ENCODE data around the gene CALD1.

The CALD1 gene

DNA sequence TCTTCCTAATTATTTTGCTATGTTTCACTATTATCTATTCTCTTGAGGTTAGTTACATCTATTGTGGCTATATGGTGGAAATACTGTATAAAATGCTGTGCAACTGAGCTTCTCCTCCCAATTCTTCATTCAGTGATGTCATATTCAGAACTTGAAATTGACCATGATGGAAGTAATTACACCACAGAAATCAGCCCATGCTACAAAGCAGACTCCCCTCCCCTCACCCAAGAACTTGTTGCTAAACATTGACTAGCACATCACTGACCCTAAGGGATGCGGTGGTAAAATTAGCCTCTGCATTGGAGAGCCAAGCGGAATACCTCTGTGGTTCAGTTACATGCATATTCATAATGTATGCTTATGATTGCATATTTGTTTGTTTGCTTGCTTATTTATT, 8.8 kb downstream of the CALD1 start:
- DNase-seq, result no peak

DNA sequence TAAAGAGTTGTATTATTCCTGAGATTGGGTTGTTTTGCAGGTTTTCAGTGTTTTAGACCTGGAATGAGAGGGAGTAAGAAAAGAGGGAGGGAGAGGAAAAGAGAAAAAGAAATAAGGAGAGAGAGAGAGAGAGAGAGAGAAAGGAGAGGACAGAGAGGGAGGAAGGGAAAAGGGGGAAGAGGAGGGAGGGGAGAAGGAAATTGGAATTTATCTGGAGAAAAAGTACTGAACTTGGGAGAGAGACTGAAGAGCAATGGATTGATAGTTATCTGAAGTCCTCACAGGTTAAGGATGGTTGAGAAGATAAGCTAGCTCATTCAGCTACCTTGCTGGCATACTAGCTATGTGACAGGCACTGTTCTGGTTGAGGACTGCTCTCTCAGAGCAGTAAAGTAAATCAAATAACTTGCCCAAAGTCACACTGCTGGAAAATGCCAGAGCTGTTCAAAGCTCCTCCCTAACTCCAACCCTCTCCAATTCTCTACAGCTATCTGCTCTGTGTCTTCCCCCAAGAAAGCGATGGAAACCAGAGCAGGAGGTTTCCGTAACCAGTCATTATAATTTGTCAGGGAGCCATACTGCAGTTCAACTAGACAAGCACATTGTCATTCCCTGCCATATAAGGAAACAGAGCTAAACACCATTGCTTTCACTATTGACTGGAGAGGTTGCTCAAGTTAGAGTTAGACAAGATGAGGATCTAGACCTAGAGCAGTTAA, 10.7 kb downstream of the CALD1 start:
- peak; percentile 21 for DNase-seq

DNA sequence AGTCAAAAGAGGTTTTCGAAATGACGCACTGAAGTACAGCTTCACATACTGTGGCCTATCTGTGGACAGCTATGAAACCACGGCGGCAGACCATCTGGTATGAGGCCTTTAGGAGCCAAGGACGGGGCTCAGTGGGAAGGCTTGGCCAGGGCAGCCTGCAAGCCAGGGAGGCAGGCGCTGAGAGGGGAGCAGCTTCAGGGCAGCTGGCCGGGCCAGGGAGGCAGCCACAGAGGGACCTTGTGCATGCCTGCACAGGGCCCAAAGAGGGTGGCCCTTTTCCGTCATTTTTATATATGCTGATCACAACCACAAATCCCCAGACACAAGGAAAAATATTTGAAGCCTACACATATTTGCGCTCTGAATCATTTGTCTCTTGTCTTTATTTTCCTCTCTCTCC, 13.5 kb downstream of the CALD1 start:
- DNase-seq, result no peak

DNA sequence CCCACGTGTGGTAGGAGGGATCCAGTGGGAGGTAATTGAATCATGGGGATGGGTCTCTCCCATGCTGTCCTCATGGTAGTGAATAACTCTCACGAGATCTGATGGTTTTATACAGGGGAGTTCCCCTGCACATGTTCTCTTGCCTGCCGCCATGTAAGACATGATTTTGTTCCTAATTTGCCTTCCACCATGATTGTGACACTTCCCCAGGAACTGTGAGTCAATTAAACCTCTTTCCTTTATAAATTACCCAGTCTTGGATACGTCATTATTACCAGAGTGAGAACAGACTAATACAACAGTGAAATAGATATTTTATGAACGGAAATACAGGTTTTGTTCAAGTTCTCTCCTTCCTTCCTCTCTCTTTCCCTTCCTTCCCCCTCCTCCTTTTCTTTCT, 15.8 kb downstream of the CALD1 start:
- DNase-seq, result no peak

DNA sequence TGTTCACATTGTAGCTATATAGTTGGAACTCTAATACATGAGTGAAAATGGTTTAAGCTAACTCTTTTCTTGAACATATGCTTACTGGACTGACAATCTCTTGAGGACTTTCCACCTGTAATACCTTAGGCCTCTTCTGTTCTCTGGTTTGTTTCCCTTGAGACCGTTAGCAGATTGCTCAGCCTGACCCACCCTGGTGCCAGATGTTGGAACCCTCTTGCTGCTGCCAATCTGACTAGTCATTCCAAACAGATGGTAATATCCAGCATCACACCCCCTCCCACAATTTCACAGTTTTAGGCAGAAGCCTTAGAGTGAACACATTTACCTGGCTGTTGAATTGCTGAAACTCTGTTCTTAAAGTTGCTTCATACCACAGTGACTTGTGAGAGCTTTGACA, 18.7 kb downstream of the CALD1 start:
- DNase-seq, result no peak

DNA sequence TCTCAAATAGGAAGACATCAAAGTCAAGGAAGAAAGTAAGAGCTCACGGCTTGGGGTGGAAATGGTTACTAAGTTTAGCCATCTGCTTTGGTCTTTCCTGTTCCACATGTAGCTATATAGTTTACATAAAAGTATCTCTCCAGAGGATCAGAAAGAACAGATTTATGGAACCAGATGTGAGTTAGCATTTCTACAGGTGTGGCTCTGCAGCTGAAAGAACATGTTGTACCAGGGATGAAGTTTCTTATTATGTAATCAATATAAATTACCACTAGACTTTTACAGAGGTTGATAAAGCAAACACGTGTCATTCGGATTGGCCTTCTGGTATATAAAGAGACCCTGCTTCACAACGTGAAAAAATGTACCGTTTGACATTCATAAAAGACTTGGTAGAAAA, 19.9 kb downstream of the CALD1 start:
- no peak for DNase-seq

DNA sequence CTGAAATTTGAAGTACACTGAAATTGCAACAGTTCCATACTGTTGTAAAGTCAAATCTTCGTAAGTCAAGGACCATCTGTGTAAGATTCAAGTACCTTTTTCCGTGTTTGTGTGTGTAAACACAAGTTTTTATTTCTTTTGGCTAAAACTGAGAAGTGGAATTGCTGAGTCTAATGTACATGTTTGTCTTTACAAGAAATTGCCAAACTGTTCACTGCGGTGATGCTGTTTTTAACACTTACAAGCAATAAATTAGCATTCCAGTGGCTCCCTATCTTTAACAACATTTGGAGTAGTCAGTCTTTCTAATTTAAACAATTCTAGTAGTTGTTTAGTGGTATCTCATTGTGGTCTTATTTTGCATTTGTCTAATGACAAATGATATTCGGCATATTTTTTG, 23.3 kb downstream of the CALD1 start:
- DNase-seq, result no peak

DNA sequence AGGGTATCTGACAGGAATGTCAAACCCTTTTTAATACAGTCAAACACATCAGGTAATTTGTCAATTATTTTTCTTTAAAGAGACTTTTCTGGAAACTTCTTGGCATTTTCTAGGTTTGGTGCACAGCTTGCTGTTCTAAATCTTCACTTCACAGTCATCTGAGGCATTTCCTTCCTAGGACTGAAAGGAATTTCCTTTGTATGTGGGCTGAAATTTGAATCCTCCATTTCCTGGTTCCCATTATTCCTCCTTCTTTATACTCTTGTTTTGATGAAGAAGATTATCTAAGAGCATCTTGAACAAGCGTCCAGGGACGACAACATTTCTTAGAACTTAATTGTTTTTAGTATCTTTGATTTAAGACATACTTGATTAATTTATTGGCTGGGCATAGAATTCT, 24.9 kb downstream of the CALD1 start:
- no peak for DNase-seq

DNA sequence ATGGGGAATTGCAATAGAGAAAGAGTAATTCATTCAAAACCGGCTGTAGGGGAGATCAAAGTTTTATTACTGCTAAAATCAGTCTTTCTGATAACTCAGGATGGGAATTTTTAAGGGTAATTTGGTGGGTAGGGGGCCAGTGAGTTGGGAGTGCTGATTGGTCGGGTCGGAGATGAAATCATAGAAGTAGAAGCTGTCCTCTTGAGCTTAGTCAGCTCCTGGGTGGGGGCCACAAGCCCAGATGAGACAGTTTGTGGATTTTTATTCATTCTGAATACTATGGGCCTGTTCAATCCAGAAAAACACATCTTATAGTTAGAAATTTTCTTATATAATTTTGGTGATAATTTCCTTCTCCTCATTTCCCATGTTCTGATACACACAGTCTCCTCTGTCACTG, 25.4 kb downstream of the CALD1 start:
- no peak for DNase-seq

DNA sequence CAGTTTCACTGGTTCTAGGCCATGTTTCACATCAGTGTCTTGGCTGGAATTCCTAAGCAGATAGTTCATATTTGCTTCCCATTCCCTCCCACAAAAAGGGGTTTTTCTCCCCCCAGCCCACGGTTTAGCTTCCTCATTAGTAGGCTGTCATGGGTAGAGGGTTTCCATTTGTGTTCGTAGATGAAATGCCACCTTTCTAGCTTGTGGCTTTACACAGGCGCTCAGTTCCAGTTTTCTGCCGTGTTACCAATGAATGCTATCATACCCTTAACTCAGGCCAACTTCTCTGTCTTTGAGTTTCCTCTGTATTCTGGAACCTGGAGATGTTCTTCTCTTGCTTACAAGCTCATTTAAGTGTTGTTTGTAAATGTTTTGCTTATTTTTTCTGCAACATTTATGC, 26.8 kb downstream of the CALD1 start:
- DNase-seq, result no peak

DNA sequence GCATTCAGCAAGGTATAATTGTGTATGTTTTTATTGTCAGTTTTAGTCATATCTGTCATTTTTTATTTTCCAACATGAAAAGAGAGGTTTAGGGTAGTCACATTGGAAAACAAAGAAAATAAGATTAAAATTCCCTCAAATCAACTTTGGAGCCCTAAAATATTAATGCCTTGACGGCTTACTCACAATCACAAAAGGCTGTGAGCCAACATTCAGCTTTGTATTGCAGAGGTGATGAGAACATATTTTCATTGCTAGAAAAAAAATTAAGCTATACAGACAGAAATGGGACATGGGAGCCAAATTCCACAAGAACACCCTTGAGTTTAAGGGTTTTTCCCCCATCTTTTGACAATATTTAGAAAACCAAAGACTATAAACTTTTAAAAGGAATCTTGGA, 30.2 kb downstream of the CALD1 start:
- DNase-seq, result no peak

DNA sequence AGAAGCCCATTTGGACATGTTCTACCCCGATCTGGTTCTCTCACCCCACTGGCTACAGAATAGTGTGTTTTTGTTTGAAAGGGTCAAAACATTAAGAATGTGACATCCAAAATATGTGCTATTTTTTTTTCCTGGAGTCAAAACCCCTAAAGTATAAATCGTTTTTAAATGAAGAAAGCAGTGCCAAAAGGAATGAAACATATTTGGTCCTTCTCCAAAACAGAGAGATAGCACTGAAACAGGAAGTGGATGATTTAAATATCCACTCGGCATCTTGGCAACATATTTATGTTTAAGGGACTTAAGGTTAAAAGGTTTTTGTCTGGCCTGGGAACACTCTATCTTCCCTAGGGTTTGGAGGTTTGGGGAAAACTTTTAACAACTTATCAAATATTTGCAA, 32.3 kb downstream of the CALD1 start:
- no peak for DNase-seq

DNA sequence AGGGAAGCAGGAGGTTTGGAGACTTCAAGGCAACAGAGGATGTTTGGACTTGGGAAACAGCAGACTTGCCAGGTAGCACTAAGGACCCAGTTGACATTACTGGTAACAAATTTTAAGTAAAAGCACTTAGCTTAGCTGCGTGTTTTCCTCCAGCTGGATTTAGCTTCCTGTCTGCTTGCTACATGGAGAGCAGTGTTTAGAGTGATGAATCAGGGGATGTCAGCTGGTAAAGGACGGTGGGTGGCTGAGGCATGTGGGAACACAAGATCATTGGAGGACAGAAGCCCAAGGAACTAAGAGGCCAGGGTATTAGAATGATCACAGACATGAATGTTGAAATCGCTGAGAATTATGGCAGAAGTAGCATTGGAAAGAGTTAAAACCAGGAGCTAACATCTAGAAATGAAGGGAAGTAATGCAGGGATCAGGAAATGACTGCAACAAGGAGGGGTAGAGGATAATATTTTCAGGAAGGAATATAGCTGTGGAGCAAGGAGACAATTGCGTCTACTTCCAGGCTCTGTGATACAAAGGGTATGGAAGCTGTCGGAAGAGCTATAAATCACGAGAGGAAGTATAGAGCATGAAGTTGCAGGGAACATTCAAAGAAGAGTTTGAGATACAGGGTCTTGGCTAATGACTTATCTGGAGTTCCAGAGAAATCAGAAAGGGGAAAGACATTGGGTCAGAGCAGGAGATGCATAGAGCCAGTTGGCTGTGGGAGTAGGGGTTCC, 34.4 kb downstream of the CALD1 start:
- no peak for DNase-seq

DNA sequence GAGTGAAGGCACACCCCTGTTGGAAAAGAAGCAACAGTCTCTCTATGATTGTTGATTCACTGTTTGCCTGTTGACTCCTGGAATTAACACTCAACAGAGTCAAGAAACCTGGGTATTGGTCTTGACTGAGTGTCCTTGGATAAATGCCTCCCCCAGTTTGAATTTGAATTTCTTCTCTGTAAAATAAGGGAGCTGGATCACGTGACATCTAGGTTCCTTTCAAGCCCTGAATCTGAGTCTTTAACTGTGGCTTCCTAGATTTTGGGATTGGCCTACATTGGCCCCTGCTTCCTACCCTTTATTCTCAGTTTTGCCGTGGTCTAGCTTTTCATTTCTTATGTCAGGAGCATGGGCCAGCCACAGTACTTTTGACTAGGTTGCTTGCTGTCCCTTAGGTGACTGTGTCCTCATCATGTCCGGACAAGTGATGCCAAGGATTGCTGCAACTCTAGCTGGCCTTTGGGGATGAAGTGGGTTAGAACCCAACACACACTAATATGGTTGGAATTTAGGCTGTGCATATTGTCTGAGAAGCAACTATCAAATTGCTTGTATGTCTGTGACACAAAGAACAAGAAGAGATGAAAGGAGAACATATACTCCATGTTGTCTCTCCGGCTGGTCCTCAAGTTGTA, 35.4 kb downstream of the CALD1 start:
- DNase-seq, result no peak

DNA sequence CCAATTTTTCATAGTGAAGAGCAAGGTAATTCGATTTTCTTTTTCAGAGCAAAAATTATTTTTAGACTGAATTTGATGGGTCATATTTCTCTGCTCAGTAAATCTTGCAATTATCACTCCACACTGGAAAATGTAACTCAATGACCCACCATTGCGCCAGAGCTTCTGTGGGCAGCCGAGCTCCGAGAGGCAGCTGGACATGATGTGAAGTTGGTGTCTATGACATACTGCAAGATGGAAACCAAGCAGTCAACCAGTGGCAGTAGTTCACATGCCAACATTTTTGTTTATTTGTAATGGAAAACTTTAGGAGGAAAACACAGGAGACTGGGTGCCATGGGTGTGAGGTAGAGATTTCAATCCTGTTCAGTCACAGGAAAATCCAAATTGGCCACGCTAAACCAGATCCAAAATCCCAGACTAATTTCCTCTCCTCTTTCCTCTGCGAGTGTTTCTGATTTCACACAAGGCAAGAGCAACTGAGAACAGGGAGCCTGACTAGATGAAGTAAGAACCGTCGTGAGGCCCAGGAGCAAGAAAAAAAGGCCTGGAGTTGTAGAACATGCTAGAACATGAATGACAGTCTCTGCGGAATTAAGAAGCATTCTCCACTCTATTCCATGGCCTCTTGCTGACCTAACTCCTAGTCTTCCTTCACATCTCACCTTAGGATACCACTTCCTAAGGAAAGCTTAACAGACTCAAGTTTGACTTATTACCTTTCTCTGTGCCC, 39.3 kb downstream of the CALD1 start:
- DNase-seq, result no peak

DNA sequence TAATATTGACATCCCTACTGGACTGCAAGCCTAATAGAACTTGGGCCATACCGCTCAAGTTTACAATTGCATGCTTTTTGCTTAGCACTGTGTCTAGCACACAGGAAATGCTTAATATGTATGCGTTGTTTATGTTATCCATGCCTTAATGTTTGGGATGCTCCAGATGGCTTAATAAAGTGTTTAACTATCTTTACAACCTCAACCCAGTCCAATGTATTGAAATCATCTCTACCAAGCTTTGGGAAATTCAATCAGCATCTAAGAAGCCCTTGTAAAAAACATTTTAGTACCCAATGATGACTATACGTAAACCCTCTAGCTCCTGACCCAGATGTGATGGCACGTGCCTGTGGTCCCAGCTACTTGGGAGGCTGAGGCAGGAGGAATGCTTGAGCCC, 40.0 kb downstream of the CALD1 start:
- DNase-seq, result no peak

DNA sequence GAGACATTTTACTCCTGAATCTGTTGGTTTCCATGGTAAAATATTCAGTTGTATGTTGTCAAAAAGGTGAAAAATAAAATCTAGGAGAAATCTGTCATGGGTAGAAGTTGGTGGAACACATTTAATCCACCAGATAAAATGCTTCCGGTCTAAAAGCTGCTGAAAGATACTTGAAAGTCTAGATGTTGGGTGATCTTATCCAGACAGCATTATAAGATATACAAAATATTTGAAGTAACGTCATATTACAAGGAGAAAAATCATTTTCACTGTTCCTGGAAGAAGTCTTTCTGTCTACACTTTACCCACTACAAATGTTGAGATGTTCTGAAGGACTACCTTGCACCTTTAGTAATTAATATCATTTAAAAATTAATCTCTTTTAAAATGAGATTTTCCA, 40.9 kb downstream of the CALD1 start:
- DNase-seq, result no peak

DNA sequence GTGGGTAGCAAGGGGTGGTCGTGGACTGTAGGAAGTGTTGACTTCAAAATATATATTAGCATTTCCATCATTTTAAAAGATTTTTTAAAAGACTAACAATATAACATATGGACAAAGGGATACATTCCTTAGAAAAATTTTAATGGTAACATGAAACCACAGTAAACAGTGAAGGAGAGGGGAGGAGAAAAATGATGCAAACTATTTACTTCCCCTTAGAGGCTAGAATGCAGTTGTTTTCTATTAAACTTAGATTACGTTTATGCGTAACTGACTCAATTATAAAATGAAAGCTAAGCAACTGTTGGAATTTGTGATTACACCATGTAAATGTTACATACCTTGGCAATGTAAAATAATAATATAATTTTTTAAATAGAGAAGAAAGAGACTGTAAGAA, 41.3 kb downstream of the CALD1 start:
- DNase-seq, result no peak

DNA sequence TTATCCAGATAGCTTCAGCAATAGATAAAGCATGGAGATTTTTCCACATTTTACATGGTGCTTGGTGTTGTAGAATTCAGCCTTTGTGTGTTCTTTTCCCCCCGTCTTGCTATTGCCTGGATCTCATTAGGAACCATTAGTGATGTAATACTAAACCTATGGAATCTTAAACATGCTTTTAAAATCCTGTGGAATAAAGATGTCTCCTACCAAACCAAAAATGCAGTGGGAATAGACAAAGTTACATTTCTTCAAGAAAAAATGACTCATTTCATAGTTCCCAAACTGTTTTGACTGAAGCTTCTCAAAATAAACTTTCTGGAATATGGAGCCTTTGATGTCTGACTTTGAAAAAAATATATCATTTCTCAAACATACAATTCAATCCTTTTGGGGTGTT, 44.0 kb downstream of the CALD1 start:
- no peak for DNase-seq

DNA sequence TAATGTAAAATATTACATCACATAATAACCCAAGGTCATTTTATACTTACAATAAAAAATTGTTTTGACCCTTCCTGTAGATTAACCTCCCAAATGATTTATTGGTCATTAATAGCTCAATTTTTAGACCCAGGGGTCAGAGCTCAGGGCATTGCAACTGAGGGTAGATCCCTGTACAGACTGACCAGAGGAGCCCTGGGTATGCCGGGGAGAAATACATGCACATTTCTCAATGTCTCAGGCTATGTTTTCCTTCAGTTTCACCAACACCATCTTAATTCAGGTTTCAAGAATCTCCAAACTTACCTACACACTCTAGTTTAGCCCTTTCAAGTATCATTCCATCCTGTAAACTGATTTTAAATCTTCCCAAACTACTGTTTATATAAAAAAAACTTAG, 46.2 kb downstream of the CALD1 start:
- no peak for DNase-seq

DNA sequence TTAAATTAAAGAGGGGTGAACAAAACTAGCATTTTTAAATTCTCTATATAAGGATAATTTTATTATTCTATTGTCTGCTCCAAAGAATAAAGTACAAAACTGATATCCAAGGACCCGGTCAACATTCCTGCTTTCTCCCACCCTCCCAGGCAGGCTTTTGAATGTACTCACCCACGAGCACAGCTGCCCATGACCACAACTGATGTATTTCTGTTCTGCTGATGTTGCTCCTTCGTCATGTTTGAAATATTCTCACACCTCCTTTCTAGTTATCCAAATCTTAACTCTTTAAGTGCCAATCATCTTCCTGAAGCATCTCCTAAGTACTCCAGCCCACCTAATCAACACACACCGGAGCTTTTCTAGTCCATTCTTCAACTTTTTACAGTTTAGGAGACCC, 46.7 kb downstream of the CALD1 start:
- DNase-seq, result no peak

DNA sequence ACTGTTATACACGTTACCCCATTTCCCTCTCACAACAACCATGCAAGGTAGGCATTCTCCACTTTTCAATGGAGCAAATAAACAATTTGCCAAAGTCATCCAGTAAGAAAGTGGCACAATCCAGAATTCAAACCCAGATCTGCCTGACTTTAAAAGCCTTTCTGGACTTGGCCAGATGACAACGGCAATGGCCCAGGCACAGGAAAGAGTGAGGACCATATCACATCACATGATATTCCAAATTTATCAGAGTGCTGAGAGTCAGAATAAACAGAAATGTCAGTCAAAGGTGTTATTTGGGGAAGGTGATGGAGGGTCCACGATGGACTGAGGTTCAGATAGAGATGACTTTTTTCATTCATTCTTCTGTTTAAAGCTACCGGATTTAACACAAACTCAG, 48.0 kb downstream of the CALD1 start:
- no peak for DNase-seq

DNA sequence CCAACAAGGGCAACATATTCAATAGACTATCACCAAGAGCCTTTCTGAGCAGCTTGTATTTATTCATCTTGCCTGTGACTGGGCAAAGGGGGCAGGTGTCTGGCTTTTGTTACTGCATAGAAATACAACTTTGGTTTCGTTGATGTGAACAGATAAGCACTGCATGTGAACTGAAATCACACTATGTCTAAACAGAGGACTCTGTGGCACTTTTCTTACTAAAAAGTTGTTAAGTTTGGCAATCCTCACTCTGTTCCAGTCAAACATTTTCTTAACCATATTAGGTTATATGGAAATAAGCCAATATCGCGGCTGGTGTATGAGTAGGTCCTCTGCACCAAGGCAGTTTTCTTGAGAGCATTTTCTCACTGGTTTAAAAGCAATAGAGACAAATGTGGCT, 48.5 kb downstream of the CALD1 start:
- DNase-seq, result no peak

DNA sequence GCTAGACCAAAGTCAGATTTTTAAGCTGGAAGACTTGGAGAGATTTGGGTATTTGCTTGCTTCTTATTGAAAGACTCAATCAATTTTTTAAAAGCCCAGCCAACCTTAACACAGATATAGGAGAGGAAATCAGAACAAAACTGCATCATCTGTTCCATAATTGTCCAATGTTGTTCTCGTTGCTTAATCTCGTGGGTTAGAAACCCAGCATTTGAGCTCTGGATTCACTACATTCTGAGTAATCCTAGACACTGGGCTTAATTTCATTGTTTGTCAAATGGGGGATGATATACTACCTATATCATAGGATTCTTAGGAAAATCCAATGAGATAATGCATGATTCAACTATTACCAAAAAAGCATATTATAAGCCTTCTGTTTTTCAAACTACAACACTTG, 48.9 kb downstream of the CALD1 start:
- no peak for DNase-seq
